Endothelial cell (in vitro differentiated cells): ENCODE data around the gene OSBPL10. TPM values are rescaled to one million over a fixed set of nuclear protein-coding genes. Genes with fewer than 3 reads are reported as not detected.

Experiments used
- DNase-seq: peaks from one replicate; pipeline ENCODE4 v3.0.0; 2021; ENCODE audit warnings: low spot score
- H3K27ac Mint-ChIP-seq: one replicate; pipeline ENCODE4 v1.8.0; 2021; ENCODE audit warnings: mixed read lengths, inconsistent platforms; ENCODE audit not compliant: unreplicated experiment
- H3K27me3 Mint-ChIP-seq: one replicate; pipeline ENCODE4 v1.8.0; 2021; ENCODE audit warnings: mild to moderate bottlenecking, moderate library complexity, mixed read lengths, inconsistent platforms; ENCODE audit not compliant: unreplicated experiment
- H3K36me3 Mint-ChIP-seq: one replicate; pipeline ENCODE4 v1.8.0; 2021; ENCODE audit warnings: mild to moderate bottlenecking, low read depth, mixed read lengths, inconsistent platforms; ENCODE audit not compliant: unreplicated experiment
- H3K4me1 Mint-ChIP-seq: one replicate; pipeline ENCODE4 v1.8.0; 2021; ENCODE audit warnings: mild to moderate bottlenecking, mixed read lengths, inconsistent platforms; ENCODE audit not compliant: unreplicated experiment
- H3K4me3 Mint-ChIP-seq: one replicate; pipeline ENCODE4 v1.8.0; 2021; ENCODE audit warnings: mild to moderate bottlenecking, mixed read lengths, inconsistent platforms; ENCODE audit not compliant: unreplicated experiment
- H3K9me3 Mint-ChIP-seq: one replicate; pipeline ENCODE4 v1.8.0; 2021; ENCODE audit warnings: mixed read lengths, inconsistent platforms; ENCODE audit not compliant: unreplicated experiment
- total RNA-seq: library from RNA; stranded (reverse); fragmentation: NEBNext Ultra II Directional; extraction: Animal tissue kit (Norgen Biotek cat#: 25700); gene quantifications from one replicate; pipeline ENCODE4 v1.2.1, GENCODE V29; 2021; ENCODE audit not compliant: unreplicated experiment
- TF ChIP-seq, protein P1 (sequence below): fragments of 200-600 bp; sonication (generic); IDR thresholded peaks from one replicate; pipeline ENCODE4 v1.5.0; 2021; ENCODE audit warnings: antibody characterized with exemption; ENCODE audit not compliant: unreplicated experiment

Gene OSBPL10
- total RNA-seq, 1 donor from 2014 or later: 61.0 TPM

DNA sequence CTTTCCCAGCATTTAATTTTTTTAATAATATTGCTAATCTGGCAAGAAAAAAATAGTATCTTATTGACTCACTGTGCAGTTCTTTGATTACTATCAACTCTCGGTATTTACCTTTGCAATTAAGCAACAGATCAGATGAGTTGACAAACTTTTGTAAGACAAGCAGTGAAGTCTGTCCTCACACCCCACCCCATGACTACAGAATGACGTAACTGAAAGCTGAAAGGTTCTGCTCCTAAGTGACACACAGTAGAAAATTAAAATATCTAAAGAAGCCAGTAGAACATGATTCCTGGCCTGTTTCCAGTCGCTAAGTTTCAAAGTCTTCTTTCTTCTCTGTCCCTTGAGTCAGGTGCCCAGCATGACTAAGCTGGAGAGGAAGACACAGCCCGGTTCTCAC is 312.8 kb downstream of the OSBPL10 start:
- H3K4me3 Mint-ChIP-seq: no peak overlapping the region
- H3K27me3 Mint-ChIP-seq: peaks cover 3% of the 10 kb centered on the region
- no peak overlapping the region for H3K27ac Mint-ChIP-seq
- no peak for DNase-seq
- H3K4me1 Mint-ChIP-seq: peaks cover 8% of the 10 kb centered on the region
- TF ChIP-seq, protein P1, sequence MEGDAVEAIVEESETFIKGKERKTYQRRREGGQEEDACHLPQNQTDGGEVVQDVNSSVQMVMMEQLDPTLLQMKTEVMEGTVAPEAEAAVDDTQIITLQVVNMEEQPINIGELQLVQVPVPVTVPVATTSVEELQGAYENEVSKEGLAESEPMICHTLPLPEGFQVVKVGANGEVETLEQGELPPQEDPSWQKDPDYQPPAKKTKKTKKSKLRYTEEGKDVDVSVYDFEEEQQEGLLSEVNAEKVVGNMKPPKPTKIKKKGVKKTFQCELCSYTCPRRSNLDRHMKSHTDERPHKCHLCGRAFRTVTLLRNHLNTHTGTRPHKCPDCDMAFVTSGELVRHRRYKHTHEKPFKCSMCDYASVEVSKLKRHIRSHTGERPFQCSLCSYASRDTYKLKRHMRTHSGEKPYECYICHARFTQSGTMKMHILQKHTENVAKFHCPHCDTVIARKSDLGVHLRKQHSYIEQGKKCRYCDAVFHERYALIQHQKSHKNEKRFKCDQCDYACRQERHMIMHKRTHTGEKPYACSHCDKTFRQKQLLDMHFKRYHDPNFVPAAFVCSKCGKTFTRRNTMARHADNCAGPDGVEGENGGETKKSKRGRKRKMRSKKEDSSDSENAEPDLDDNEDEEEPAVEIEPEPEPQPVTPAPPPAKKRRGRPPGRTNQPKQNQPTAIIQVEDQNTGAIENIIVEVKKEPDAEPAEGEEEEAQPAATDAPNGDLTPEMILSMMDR: no peak
- no peaks in the 10 kb centered on the region for H3K9me3 Mint-ChIP-seq
- H3K36me3 Mint-ChIP-seq: peaks cover 21% of the 10 kb centered on the region

DNA sequence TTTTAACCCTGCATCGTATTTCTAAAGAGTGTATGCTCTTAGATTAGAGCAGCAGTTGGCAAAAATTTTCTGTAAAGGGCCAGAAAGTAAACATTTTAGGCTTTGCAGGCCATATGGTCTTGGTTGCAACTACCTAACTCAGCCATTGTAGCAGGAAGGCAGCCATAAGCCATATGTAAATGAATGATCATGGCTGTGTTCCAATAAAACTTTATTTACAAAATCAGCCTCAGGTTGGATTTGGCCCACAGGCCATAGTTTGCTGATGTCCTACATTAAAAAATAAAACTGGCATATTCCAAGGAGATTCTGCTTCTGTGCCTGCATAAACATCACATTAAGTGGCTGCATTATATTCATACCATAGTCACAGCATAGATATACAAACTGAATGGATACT is 313.5 kb downstream of the OSBPL10 start:
- peaks cover 27% of the 10 kb centered on the region for H3K36me3 Mint-ChIP-seq
- peaks cover 3% of the 10 kb centered on the region for H3K27me3 Mint-ChIP-seq
- no peaks in the 10 kb centered on the region for H3K9me3 Mint-ChIP-seq
- H3K4me3 Mint-ChIP-seq: no peak overlapping the region
- TF ChIP-seq, protein P1: no peak
- no peak overlapping the region for H3K27ac Mint-ChIP-seq
- no peak for DNase-seq
- peaks cover 13% of the 10 kb centered on the region for H3K4me1 Mint-ChIP-seq

DNA sequence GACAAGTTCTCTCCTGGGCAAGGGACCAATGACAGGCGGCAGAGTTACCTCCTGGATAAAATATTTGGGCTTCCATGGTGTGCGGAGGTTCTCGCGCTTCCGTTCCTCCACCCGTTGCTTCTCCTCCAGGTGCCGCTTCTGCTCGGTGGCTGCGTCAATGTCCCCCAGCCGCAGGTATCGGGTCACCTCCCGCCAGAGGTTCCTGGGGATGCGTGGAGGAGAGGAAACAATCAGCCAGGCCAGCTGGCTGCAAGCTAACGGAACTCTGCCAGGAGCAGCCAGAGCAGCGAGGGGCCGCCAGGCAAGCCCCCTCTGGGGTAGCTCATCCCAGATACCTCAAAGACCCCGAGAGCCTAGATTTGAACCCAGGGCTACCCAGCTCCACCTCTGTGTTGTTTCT is 317.0 kb downstream of the OSBPL10 start:
- Mint-ChIP-seq H3K36me3 (peaks cover 24% of the 10 kb centered on the region), H3K27me3 (peaks cover 4% of the 10 kb centered on the region), H3K9me3 (no peaks in the 10 kb centered on the region)

DNA sequence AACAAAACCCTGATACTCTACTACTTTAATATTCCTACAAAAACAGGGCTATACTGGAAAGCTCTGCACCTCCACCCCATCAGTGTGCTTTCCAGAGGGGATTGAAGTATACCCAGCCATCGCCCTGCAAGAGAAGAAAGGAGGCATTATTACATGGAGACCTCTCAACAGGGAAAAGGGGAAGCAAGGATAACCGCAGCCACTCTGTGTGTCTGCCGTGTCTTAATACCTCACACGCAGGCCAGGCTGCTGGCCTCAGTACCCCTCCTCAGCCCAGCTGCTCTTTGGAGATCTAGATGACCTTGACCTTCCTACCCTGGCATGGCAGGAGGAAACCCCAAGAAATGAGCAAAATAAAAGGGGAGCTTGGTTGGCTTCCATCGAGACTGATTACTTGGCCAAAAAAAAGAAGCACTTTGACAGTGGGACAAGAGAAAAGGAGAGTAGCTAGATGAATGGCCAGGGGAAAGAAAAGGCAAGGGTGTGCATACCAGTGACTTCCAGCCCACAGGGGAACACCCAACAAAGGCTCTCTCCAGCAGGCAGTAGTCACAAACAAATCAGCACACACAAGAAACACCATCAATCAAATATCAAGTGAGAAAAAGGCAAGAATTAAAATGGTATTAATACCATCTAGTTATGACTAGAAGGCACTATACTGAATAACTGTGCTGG is 318.9 kb downstream of the OSBPL10 start:
- Mint-ChIP-seq H3K27ac (no peak overlapping the region), H3K36me3 (peaks cover 27% of the 10 kb centered on the region), H3K27me3 (peaks cover 4% of the 10 kb centered on the region), H3K9me3 (no peaks in the 10 kb centered on the region), H3K4me3 (no peak overlapping the region), H3K4me1 (peaks cover 31% of the 10 kb centered on the region)
- DNase-seq: no peak
- TF ChIP-seq, protein P1: no peak

More for the DNA sequence above, 317.0 kb downstream of the OSBPL10 start:
- peaks cover 31% of the 10 kb centered on the region for H3K4me1 Mint-ChIP-seq
- no peak overlapping the region for H3K27ac Mint-ChIP-seq
- no peak for DNase-seq
- TF ChIP-seq, protein P1: no peak
- no peak overlapping the region for H3K4me3 Mint-ChIP-seq

DNA sequence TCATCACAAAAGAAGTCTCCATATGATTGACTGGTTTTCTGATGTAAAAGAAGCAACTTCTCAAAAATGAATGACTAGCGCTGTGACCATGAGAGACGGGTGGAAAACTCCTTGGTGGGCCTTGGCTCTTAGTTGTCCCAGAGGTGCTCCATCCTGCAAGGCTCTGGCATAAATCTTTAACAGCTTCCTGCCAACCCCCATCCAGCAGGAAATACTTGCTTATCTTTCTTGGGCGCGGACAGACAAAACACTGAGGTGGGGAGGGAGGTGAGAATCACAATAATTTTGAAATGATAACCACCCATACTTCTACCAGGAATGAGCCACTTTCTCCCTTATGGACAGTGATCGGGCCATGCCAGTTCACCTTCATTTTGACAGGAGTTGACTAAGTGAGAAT is 319.8 kb downstream of the OSBPL10 start:
- peaks cover 4% of the 10 kb centered on the region for H3K27me3 Mint-ChIP-seq
- no peak for DNase-seq
- no peaks in the 10 kb centered on the region for H3K9me3 Mint-ChIP-seq
- peaks cover 31% of the 10 kb centered on the region for H3K4me1 Mint-ChIP-seq
- H3K27ac Mint-ChIP-seq: no peak overlapping the region
- TF ChIP-seq, protein P1: no peak
- no peak overlapping the region for H3K4me3 Mint-ChIP-seq
- peaks cover 27% of the 10 kb centered on the region for H3K36me3 Mint-ChIP-seq
